SK-N-SH (cell line): ENCODE measurements around the gene DPEP3.

Experiments
- NRF1 ChIP-seq: IDR thresholded peaks from 2 replicates; pipeline ENCODE4 v1.6.1; 2012; ENCODE audit warnings: low read depth, mild to moderate bottlenecking, low read length
- POLR2AphosphoS5 ChIP-seq: IDR thresholded peaks from 2 replicates; pipeline ENCODE4 v1.6.1; 2012; ENCODE audit warnings: low read depth, low read length
- RAD21 ChIP-seq: IDR thresholded peaks from 2 replicates; pipeline ENCODE4 v1.6.1; 2012; ENCODE audit warnings: mild to moderate bottlenecking, low read length
- TF ChIP-seq, protein P1 (sequence below): fragments of 200-600 bp; sonication (generic); IDR thresholded peaks from 2 replicates; pipeline ENCODE4 v1.6.1; 2017; ENCODE audit warnings: antibody characterized with exemption, mild to moderate bottlenecking, moderate library complexity
- TF ChIP-seq, protein P2 (sequence below): IDR thresholded peaks from 2 replicates; pipeline ENCODE4 v1.4.0; 2012; ENCODE audit warnings: low read depth

DNA sequence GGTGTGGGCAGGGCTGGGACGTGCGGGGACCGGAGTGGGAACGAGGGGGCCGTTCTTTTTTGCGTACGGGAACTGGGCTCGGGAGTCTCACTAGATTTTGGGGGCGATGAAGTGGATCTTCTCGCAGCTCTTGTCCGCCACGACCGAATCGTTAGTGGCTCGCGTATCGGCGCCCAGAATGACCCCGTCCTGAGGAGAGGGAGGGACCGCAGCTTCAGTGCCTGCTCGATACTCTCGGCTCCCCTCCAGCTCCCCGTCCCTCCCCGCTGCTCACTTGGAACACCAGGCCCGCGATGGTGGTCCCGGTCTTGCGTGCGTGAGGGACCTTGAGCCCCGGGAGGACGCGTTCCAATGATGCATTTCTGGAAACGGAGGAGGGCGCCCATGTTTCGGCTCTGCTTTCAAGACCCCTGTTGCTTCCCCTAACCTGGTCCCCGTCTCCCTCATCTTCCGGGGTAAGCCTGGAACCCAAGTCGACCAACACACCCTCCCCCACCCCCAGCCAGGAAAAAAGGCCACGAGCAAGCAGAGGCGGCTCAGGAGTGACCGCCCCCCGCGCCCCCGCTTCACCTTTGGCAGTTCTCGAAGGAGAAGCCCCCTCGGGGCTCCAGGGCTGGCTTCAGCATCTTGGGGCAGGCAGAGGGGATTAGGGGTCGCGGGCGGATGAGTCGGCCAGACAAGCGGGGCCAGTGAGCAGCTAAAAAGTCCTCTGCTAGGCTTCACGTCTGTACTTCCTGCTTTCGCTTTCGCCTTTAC, 44.0 kb downstream of the DPEP3 start, which contains the start of gene PSMB10:
- TF ChIP-seq, protein P1, sequence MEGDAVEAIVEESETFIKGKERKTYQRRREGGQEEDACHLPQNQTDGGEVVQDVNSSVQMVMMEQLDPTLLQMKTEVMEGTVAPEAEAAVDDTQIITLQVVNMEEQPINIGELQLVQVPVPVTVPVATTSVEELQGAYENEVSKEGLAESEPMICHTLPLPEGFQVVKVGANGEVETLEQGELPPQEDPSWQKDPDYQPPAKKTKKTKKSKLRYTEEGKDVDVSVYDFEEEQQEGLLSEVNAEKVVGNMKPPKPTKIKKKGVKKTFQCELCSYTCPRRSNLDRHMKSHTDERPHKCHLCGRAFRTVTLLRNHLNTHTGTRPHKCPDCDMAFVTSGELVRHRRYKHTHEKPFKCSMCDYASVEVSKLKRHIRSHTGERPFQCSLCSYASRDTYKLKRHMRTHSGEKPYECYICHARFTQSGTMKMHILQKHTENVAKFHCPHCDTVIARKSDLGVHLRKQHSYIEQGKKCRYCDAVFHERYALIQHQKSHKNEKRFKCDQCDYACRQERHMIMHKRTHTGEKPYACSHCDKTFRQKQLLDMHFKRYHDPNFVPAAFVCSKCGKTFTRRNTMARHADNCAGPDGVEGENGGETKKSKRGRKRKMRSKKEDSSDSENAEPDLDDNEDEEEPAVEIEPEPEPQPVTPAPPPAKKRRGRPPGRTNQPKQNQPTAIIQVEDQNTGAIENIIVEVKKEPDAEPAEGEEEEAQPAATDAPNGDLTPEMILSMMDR, result no peak
- TF ChIP-seq, protein P2, sequence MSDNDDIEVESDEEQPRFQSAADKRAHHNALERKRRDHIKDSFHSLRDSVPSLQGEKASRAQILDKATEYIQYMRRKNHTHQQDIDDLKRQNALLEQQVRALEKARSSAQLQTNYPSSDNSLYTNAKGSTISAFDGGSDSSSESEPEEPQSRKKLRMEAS, result no peak
- TF ChIP-seq POLR2AphosphoS5, result no peak; the same call in 1 of the 2 replicates
- TF ChIP-seq NRF1, result no peak
- TF ChIP-seq RAD21, result peak; percentile 18; the same call in 1 of the 2 replicates
